HepG2 (cell line): ENCODE results near the gene INKA1. TPM values are rescaled to one million over a fixed set of nuclear protein-coding genes. Genes with fewer than 3 reads are reported as not detected.

Source experiments
- ATF1 ChIP-seq: IDR thresholded peaks from 2 replicates; pipeline ENCODE4 v1.6.1; 2016; ENCODE audit warnings: mild to moderate bottlenecking, control low read depth
- ATF3 ChIP-seq: sonication (generic); formaldehyde crosslinking; IDR thresholded peaks from 2 replicates; pipeline ENCODE4 v1.4.0; 2020; ENCODE audit warnings: missing genetic modification reagents
- BRF2 ChIP-seq: sonication (generic); formaldehyde crosslinking; IDR thresholded peaks from 2 replicates; pipeline ENCODE4 v1.8.1; 2022; ENCODE audit warnings: mild to moderate bottlenecking, missing genetic modification reagents
- FOXO4 ChIP-seq: sonication (generic); formaldehyde crosslinking; conservative IDR thresholded peaks from 2 replicates; pipeline ENCODE4 v1.8.1; 2023; ENCODE audit warnings: missing genetic modification reagents
- HNF1B ChIP-seq: sonication (generic); formaldehyde crosslinking; IDR thresholded peaks from 2 replicates; pipeline ENCODE4 v1.5.1; 2020; ENCODE audit warnings: mild to moderate bottlenecking, moderate library complexity, missing genetic modification reagents
- KLF12 ChIP-seq: sonication (generic); formaldehyde crosslinking; IDR thresholded peaks from 2 replicates; pipeline ENCODE4 v1.4.0; 2020; ENCODE audit warnings: missing genetic modification reagents, borderline replicate concordance
- MED1 ChIP-seq: sonication (generic); formaldehyde crosslinking; IDR thresholded peaks from 2 replicates; pipeline ENCODE4 v1.4.0; 2020; ENCODE audit warnings: missing genetic modification reagents
- MYNN ChIP-seq: sonication (generic); formaldehyde crosslinking; IDR thresholded peaks from 2 replicates; pipeline ENCODE4 v1.4.0; 2020; ENCODE audit warnings: mild to moderate bottlenecking, low read depth, missing genetic modification reagents
- PAX8 ChIP-seq: sonication (generic); formaldehyde crosslinking; IDR thresholded peaks from 2 replicates; pipeline ENCODE4 v1.8.0; 2022; ENCODE audit warnings: mild to moderate bottlenecking, missing genetic modification reagents, borderline replicate concordance
- POLR2A ChIP-seq, 2 experiments: IDR thresholded peaks; 2 replicates each; pipeline ENCODE4 v1.6.1; 2011; ENCODE audit warnings: low read depth in 2 of 2, low read length in 2 of 2, mild to moderate bottlenecking in 1 of 2, moderate library complexity in 1 of 2; ENCODE audit not compliant: insufficient read depth in 1 of 2
- RCOR2 ChIP-seq: IDR thresholded peaks from 2 replicates; pipeline ENCODE4 v1.6.1; 2016; ENCODE audit warnings: missing biosample characterization, missing genetic modification reagents
- SALL1 ChIP-seq: sonication (generic); formaldehyde crosslinking; IDR thresholded peaks from 2 replicates; pipeline ENCODE4 v1.8.0; 2022; ENCODE audit warnings: mild to moderate bottlenecking, missing genetic modification reagents
- SRSF1 ChIP-seq: fragments of 200-400 bp; formaldehyde crosslinking; optimal IDR thresholded peaks from 2 replicates; pipeline ENCODE3; 2017; ENCODE audit warnings: mild to moderate bottlenecking, low read depth, low read length, moderate library complexity
- ZNF274 ChIP-seq: sonication (generic); formaldehyde crosslinking; IDR thresholded peaks from 2 replicates; pipeline ENCODE4 v1.5.1; 2020; ENCODE audit warnings: mild to moderate bottlenecking, missing genetic modification reagents
- ZNF331 ChIP-seq: sonication (generic); formaldehyde crosslinking; IDR thresholded peaks from 2 replicates; pipeline ENCODE4 v1.4.0; 2020; ENCODE audit warnings: missing genetic modification reagents
- ZNF362 ChIP-seq: sonication (generic); formaldehyde crosslinking; IDR thresholded peaks from 2 replicates; pipeline ENCODE4 v1.4.0; 2020; ENCODE audit warnings: missing genetic modification reagents, mild to moderate bottlenecking, borderline replicate concordance
- ZNF484 ChIP-seq: sonication (generic); formaldehyde crosslinking; IDR thresholded peaks from 2 replicates; pipeline ENCODE4 v1.5.1; 2020; ENCODE audit warnings: mild to moderate bottlenecking, low read depth, missing genetic modification reagents, borderline replicate concordance
- ZNF572 ChIP-seq: sonication (generic); formaldehyde crosslinking; IDR thresholded peaks from 2 replicates; pipeline ENCODE4 v1.5.1; 2020; ENCODE audit warnings: mild to moderate bottlenecking, missing genetic modification reagents
- ZNF607 ChIP-seq: sonication (generic); formaldehyde crosslinking; IDR thresholded peaks from 2 replicates; pipeline ENCODE4 v1.5.1; 2020; ENCODE audit warnings: missing genetic modification reagents, mild to moderate bottlenecking, borderline replicate concordance
- ZNF652 ChIP-seq: IDR thresholded peaks from 2 replicates; pipeline ENCODE4 v1.6.1; 2016; ENCODE audit warnings: low read depth, borderline replicate concordance
- ZNF7 ChIP-seq: IDR thresholded peaks from 2 replicates; pipeline ENCODE4 v1.6.1; 2016; ENCODE audit warnings: missing biosample characterization, missing genetic modification reagents
- ZNF713 ChIP-seq: sonication (generic); formaldehyde crosslinking; IDR thresholded peaks from 2 replicates; pipeline ENCODE4 v1.4.0; 2020; ENCODE audit warnings: mild to moderate bottlenecking, missing genetic modification reagents
- ZNF766 ChIP-seq: sonication (generic); formaldehyde crosslinking; IDR thresholded peaks from 2 replicates; pipeline ENCODE4 v1.5.0; 2020; ENCODE audit warnings: missing genetic modification reagents, borderline replicate concordance
- ZNF841 ChIP-seq: sonication (generic); formaldehyde crosslinking; IDR thresholded peaks from 2 replicates; pipeline ENCODE4 v1.8.1; 2023; ENCODE audit warnings: missing genetic modification reagents, borderline replicate concordance
- polyA plus RNA-seq, 8 experiments: library from polyadenylated mRNA; depleted of rRNA in 3 of 8; stranded (reverse) in 7 of 8; unstranded in 1 of 8; fragments of >200 nt; fragmentation: Illumina TruSeq in 4 of 8; extraction: Trizol in 4 of 8; gene quantifications; 2 replicates each; pipeline versions ENCODE4 v1.2.1 to v1.2.3, GENCODE V29; 2011 to 2016; ENCODE audit warnings: low read depth in 4 of 8, missing spikeins in 1 of 8, mixed read lengths in 1 of 8; ENCODE audit not compliant: insufficient read depth in 1 of 8
- total RNA-seq, 5 experiments: library from RNA; depleted of rRNA; stranded (reverse); fragments of >200 nt; fragmentation: Illumina TruSeq; extraction: Trizol; gene quantifications; 2 replicates each; pipeline ENCODE4 v1.2.3, GENCODE V29; 2016; ENCODE audit warnings: low read depth in 1 of 5

Gene INKA1
- total and polyA plus RNA-seq, 2 of the 13 experiments (the other 11 are each of a cell fraction or from before 2014, with no cell fraction given) = 0.22 to 0.41 TPM

GRCh38 chr3:49844464-49845183 lies 41.6 kb downstream of the INKA1 start (continued):
- TF ChIP-seq ZNF362 (CRISPR knock-in tag) (no peak), POLR2A (IDR thresholded peaks at IDR 0.05; ENCODE audit: insufficient read depth in 1 of 2, low read depth in 2 of 2, low read length in 2 of 2) (no peak), ZNF652 (CRISPR knock-in tag) (no peak), ATF3 (CRISPR knock-in tag) (no peak), ZNF331 (CRISPR knock-in tag) (no peak), ZNF713 (no peak), ZNF7 (0 out of 2 replicates have a peak, but pooled peaks have one; percentile 12), ZNF841 (CRISPR knock-in tag) (no peak), BRF2 (CRISPR knock-in tag) (no peak), MED1 (CRISPR knock-in tag) (peak; percentile 48), KLF12 (CRISPR knock-in tag) (no peak), ZNF572 (CRISPR knock-in tag) (no peak), SRSF1 (no peak), ZNF484 (CRISPR knock-in tag) (no peak), HNF1B (CRISPR knock-in tag) (no peak), ZNF274 (CRISPR knock-in tag) (no peak), SALL1 (CRISPR knock-in tag) (peak; percentile 39; the same call in 1 of the 2 replicates), ZNF766 (CRISPR knock-in tag) (no peak), FOXO4 (CRISPR knock-in tag) (no peak), ATF1 (no peak), MYNN (CRISPR knock-in tag) (no peak), PAX8 (no peak), RCOR2 (CRISPR knock-in tag) (peak; percentile 24; the same call in 1 of the 2 replicates), ZNF607 (no peak)
